Stomach (tissue), 9 donors: Measurements from ENCODE around the gene CFAP65. TPM values are rescaled to one million over a fixed set of nuclear protein-coding genes. Genes with fewer than 3 reads are reported as not detected.

Experiments
- DNase-seq, 2 donors: peaks; one replicate each; pipeline versions ENCODE4 v3.0.0 to v3.0.0-alpha.2; 2013 to 2019
- H3K27ac ChIP-seq, 5 donors: fragments of 200-600 bp in 4 of 5; sonication (generic) in 4 of 5; one replicate each; pipeline ENCODE4 v1.5.1; 2013 to 2019; ENCODE audit warnings: mild to moderate bottlenecking in 1 of 5, moderate library complexity in 1 of 5
- H3K27me3 ChIP-seq, 3 donors: fragments of 200-600 bp; sonication (generic); one replicate each; pipeline ENCODE4 v1.5.1; 2017 to 2019; ENCODE audit warnings: mixed run types in 1 of 3
- H3K36me3 ChIP-seq, 4 donors: fragments of 200-600 bp; sonication (generic); 1 replicate in 3 of 4; 2 replicates in 1 of 4; pipeline ENCODE4 v1.5.1; 2016 to 2019
- H3K4me1 ChIP-seq, 4 donors: fragments of 200-600 bp; sonication (generic); one replicate each; pipeline ENCODE4 v1.5.1; 2016 to 2019
- H3K4me3 ChIP-seq, 4 donors: fragments of 200-600 bp; sonication (generic) in 3 of 4; one replicate each; pipeline ENCODE4 v1.5.1; 2016 to 2019; ENCODE audit warnings: mild to moderate bottlenecking in 1 of 4
- H3K9me3 ChIP-seq, 4 donors: fragments of 200-600 bp; sonication (generic); one replicate each; pipeline ENCODE4 v1.5.1; 2016 to 2019
- CTCF ChIP-seq, 7 experiments: fragments of 450-650 bp in 4 of 7; fragments of 200-600 bp in 3 of 7; sonication (generic) in 3 of 7; IDR thresholded peaks; one replicate each; pipeline ENCODE4 v1.5.1; 2016 to 2019; ENCODE audit warnings: antibody characterized with exemption in 7 of 7, control low read depth in 2 of 7, mild to moderate bottlenecking in 1 of 7
- EP300 ChIP-seq: sonication (generic); formaldehyde crosslinking; IDR thresholded peaks from one replicate; pipeline ENCODE4 v1.6.1; 2017; ENCODE audit warnings: antibody characterized with exemption
- POLR2A ChIP-seq, 4 donors: fragments of 450-650 bp; IDR thresholded peaks; one replicate each; pipeline ENCODE4 v1.6.1; 2016; ENCODE audit warnings: antibody characterized with exemption in 4 of 4, control low read depth in 2 of 4, mild to moderate bottlenecking in 1 of 4, moderate library complexity in 1 of 4
- POLR2AphosphoS5 ChIP-seq, 3 donors: sonication (generic); formaldehyde crosslinking; IDR thresholded peaks; one replicate each; pipeline ENCODE4 v1.6.1; 2016; ENCODE audit warnings: antibody characterized with exemption in 3 of 3
- WGBS, 5 donors: extraction: QIAGEN DNeasy Blood & Tissue Kit in 3 of 5; methylation state at CpG; one replicate each; pipeline versions ENCODE4 v1.1.5 to v1.1.7; 2013 to 2018; 5-methylcytosine and 5-hydroxymethylcytosine counted together
- intact Hi-C: fragments of 100-400 bp; cut with DNase I; formaldehyde crosslinking; loops from one replicate; pipeline ENCODE4 v1.15.1; 2023; ENCODE audit warnings: low total_unique reads
- polyA plus RNA-seq, 3 donors: library from polyadenylated mRNA; stranded (reverse); fragments of 200-250 nt; gene quantifications; one replicate each; pipeline ENCODE4 v1.2.3, GENCODE V29; 2013
- total RNA-seq, 5 donors: library from RNA; depleted of rRNA; stranded (reverse); fragments of >200 nt; gene quantifications; one replicate each; pipeline versions ENCODE4 v1.1.0 to v1.2.3, GENCODE V29; 2014 to 2016
- donor health status: healthy with polysubstance abuse.
- donor health status: Bipolar disorder and iron deficiency.
- donor health status: healthy.

The CFAP65 gene
- total and polyA plus RNA-seq, 8 donors = 0.10 to 2.6 TPM; not detected in 6

- Histone ChIP-seq H3K27me3 (peaks cover 0 to 81% (median 6%) of the 10 kb centered on the region in 3 donors), H3K4me3 (no peak overlapping the region), H3K9me3 (no peaks in the 10 kb centered on the region), H3K27ac (no peak overlapping the region), H3K4me1 (peaks cover 5 to 20% (median 13%) of the 10 kb centered on the region in 4 donors), H3K36me3 (no peaks in the 10 kb centered on the region)
- DNase-seq = no peak
- intact Hi-C loops = no loop called here
- 37 to 47% (median 42%) methylated on average over 6 of the region's 6 CpGs for WGBS, 5 donors
- TF ChIP-seq POLR2A (IDR thresholded peaks at IDR 0.05) = no peak
- TF ChIP-seq EP300 = no peak
- TF ChIP-seq CTCF (IDR thresholded peaks at IDR 0.05) = no peak
- TF ChIP-seq POLR2AphosphoS5 (IDR thresholded peaks at IDR 0.05) = no peak
Observed at GRCh38 chr2:219034823-219035222, 6.5 kb downstream of the CFAP65 start.

- WGBS, 5 donors = 80 to 91% (median 88%) methylated on average over 23 of the region's 23 CpGs
- Histone ChIP-seq H3K9me3 (no peaks in the 10 kb centered on the region), H3K36me3 (no peaks in the 10 kb centered on the region), H3K4me3 (no peak overlapping the region), H3K27me3 (peaks cover 0 to 76% (median 6%) of the 10 kb centered on the region in 3 donors), H3K27ac (no peak overlapping the region), H3K4me1 (peaks cover 0 to 3% (median 0%) of the 10 kb centered on the region in 4 donors)
- no peak for DNase-seq
- intact Hi-C loops = no loop called here
- TF ChIP-seq CTCF (IDR thresholded peaks at IDR 0.05) = no peak
- no peak for TF ChIP-seq POLR2A (IDR thresholded peaks at IDR 0.05)
- TF ChIP-seq EP300 = no peak
- TF ChIP-seq POLR2AphosphoS5 (IDR thresholded peaks at IDR 0.05) = no peak
Observed at GRCh38 chr2:219032051-219032745, 9.1 kb downstream of the CFAP65 start.

GRCh38 chr2:219031005-219031738, 10.1 kb downstream of the CFAP65 start:
- peaks cover 0 to 68% (median 6%) of the 10 kb centered on the region in 3 donors for H3K27me3 ChIP-seq
- no peak overlapping the region for H3K4me3 ChIP-seq
- no peaks in the 10 kb centered on the region for H3K9me3 ChIP-seq
- intact Hi-C loops = no loop called here
- H3K27ac ChIP-seq = no peak overlapping the region
- H3K4me1 ChIP-seq = no peaks in the 10 kb centered on the region
- no peak for DNase-seq
- 64 to 81% (median 78%) methylated on average over 17 to 21 of the region's 21 CpGs for WGBS, 5 donors
- TF ChIP-seq CTCF (IDR thresholded peaks at IDR 0.05) = no peak
- no peak for TF ChIP-seq POLR2AphosphoS5 (IDR thresholded peaks at IDR 0.05)
- no peak for TF ChIP-seq POLR2A (IDR thresholded peaks at IDR 0.05)
- H3K36me3 ChIP-seq = no peaks in the 10 kb centered on the region

- TF ChIP-seq POLR2AphosphoS5 (IDR thresholded peaks at IDR 0.05) = no peak
- TF ChIP-seq EP300 = no peak
- no peak for TF ChIP-seq CTCF (IDR thresholded peaks at IDR 0.05)
- no peak for TF ChIP-seq POLR2A (IDR thresholded peaks at IDR 0.05)
- no peak overlapping the region for H3K4me3 ChIP-seq
- H3K27ac ChIP-seq = no peak overlapping the region
- no peaks in the 10 kb centered on the region for H3K9me3 ChIP-seq
- WGBS, 5 donors = 74 to 82% (median 79%) methylated on average over 9 to 16 of the region's 16 CpGs
- DNase-seq = no peak
- no peaks in the 10 kb centered on the region for H3K4me1 ChIP-seq
- H3K36me3 ChIP-seq = no peaks in the 10 kb centered on the region
- peaks cover 0 to 60% (median 6%) of the 10 kb centered on the region in 3 donors for H3K27me3 ChIP-seq
- intact Hi-C loops = no loop called here
Observed at GRCh38 chr2:219030177-219030940, 11.0 kb downstream of the CFAP65 start.
